GM12878 (cell line): Measurements from ENCODE around the gene LDLRAD4.

Experiments
- CTCF ChIP-seq, 3 experiments: IDR thresholded peaks in 2 of 3; conservative IDR thresholded peaks in 1 of 3; 2 replicates each; pipeline ENCODE4 v1.5.1; 2011; ENCODE audit warnings: low read depth in 3 of 3, low read length in 3 of 3, mild to moderate bottlenecking in 3 of 3, control low read depth in 2 of 3, moderate library complexity in 2 of 3, inconsistent platforms in 1 of 3, mixed read lengths in 1 of 3; ENCODE audit not compliant: control insufficient read depth in 2 of 3, insufficient read depth in 1 of 3; ENCODE audit errors: extremely low read depth in 1 of 3
- GABPA ChIP-seq: IDR thresholded peaks from 2 replicates; pipeline ENCODE4 v1.6.1; 2014; ENCODE audit warnings: antibody characterized with exemption, low read depth, mild to moderate bottlenecking, inconsistent platforms
- MAX ChIP-seq: IDR thresholded peaks from 2 replicates; pipeline ENCODE4 v1.6.1; 2012; ENCODE audit warnings: low read depth, low read length, improper control_type of control experiment
- POLR2A ChIP-seq: IDR thresholded peaks from 2 replicates; pipeline ENCODE4 v1.6.1; 2011; ENCODE audit warnings: low read depth, mild to moderate bottlenecking, low read length
- RAD21 ChIP-seq: IDR thresholded peaks from 2 replicates; pipeline ENCODE4 v1.6.1; 2011; ENCODE audit warnings: mild to moderate bottlenecking, low read depth, low read length, moderate library complexity; ENCODE audit not compliant: insufficient read depth
- SP1 ChIP-seq: IDR thresholded peaks from one replicate; pipeline ENCODE4 v1.6.1; 2011; ENCODE audit warnings: low read depth, low read length
- ZNF207 ChIP-seq: fragments of 450-650 bp; IDR thresholded peaks from 2 replicates; pipeline ENCODE4 v1.6.1; 2014; ENCODE audit warnings: antibody characterized with exemption, mild to moderate bottlenecking, borderline replicate concordance

GRCh38 chr18:13386891-13387801 lies 168.6 kb downstream of the LDLRAD4 start:
- TF ChIP-seq POLR2A: no peak
- TF ChIP-seq CTCF (IDR thresholded peaks at IDR 0.05 in 2 of 3, conservative IDR thresholded peaks at IDR 0.05 in 1 of 3; ENCODE audit: control insufficient read depth in 2 of 3, extremely low read depth in 1 of 3, insufficient read depth in 1 of 3, low read depth in 3 of 3, low read length in 3 of 3): no peak
- no peak for TF ChIP-seq MAX
- TF ChIP-seq SP1: no peak
- TF ChIP-seq GABPA: no peak
- no peak for TF ChIP-seq RAD21
- TF ChIP-seq ZNF207: no peak
